Naive thymus-derived CD8-positive, alpha-beta T cell (primary cell): ENCODE results near the gene HPF1. TPM values are rescaled to one million over a fixed set of nuclear protein-coding genes. Genes with fewer than 3 reads are reported as not detected.
"Not testable (repeated sequence)": the region's sequence is repeated elsewhere in the genome, so short reads cannot be mapped to it uniquely, and the experiment has no call there.

ENCODE experiments used
- ATAC-seq, 2 donors: fragments of 150-1000 bp; cut with Tn5 transposase in 1 of 2; sonication (Bioruptor Pico), chemical (Tn5 transposase) in 1 of 2; 1 replicate in 1 of 2; 2 replicates in 1 of 2; pipeline ENCODE4 v1.10.0; 2021; ENCODE audit warnings: mild to moderate bottlenecking in 2 of 2, moderate library complexity in 2 of 2
- POLR2A ChIA-PET: fragments of 350-600 bp; sonication (Branson Sonifier 250); formaldehyde crosslinking; loops from one replicate; lab custom pipeline; 2021; ENCODE audit warnings: antibody characterized with exemption; lab: Charles Lee
- DNase-seq, 10 donors: peaks; one replicate each; pipeline versions ENCODE4 v3.0.0 to v3.0.0-alpha.2; 2020 to 2022
- H3K27ac Mint-ChIP-seq, 10 donors: one replicate each; pipeline ENCODE4 v1.8.0; 2020 to 2022; ENCODE audit warnings: mild to moderate bottlenecking in 10 of 10, mixed read lengths in 10 of 10, moderate library complexity in 4 of 10, inconsistent platforms in 1 of 10
- H3K27me3 Mint-ChIP-seq, 5 donors: one replicate each; pipeline ENCODE4 v1.8.0; 2021 to 2022; ENCODE audit warnings: mixed read lengths in 5 of 5
- H3K36me3 Mint-ChIP-seq, 3 donors: one replicate each; pipeline ENCODE4 v1.8.0; 2020 to 2022; ENCODE audit warnings: mixed read lengths in 3 of 3, mild to moderate bottlenecking in 2 of 3, inconsistent platforms in 1 of 3
- H3K4me1 Mint-ChIP-seq, 4 donors: one replicate each; pipeline ENCODE4 v1.8.0; 2021 to 2022; ENCODE audit warnings: mixed read lengths in 4 of 4
- H3K4me3 Mint-ChIP-seq, 10 donors: one replicate each; pipeline ENCODE4 v1.8.0; 2020 to 2022; ENCODE audit warnings: mild to moderate bottlenecking in 10 of 10, mixed read lengths in 10 of 10, moderate library complexity in 6 of 10, inconsistent platforms in 1 of 10
- H3K9me3 Mint-ChIP-seq, 9 donors: one replicate each; pipeline ENCODE4 v1.8.0; 2020 to 2022; ENCODE audit warnings: mixed read lengths in 9 of 9, mild to moderate bottlenecking in 3 of 9, inconsistent platforms in 1 of 9, moderate library complexity in 1 of 9
- polyA plus RNA-seq, 3 donors: library from polyadenylated mRNA; unstranded; fragments of 300-500 nt; fragmentation: Illumina TruSeq; gene quantifications; one replicate each; pipeline ENCODE4 v1.2.3, GENCODE V29; 2021
- total RNA-seq, 8 experiments: library from RNA in 2 of 8; stranded (reverse) in 2 of 8; gene quantifications; one replicate each; pipeline ENCODE4 v1.2.3 and lab custom pipeline; 2021 to 2026

The HPF1 gene
- total and polyA plus RNA-seq, 5 experiments from 2014 or later = 14.9 to 56.7 (median 30.9) TPM

GRCh38 chr4:169771556-169772080 is 13.9 kb upstream of the HPF1 start:
- peaks cover 13 to 20% (median 17%) of the 10 kb centered on the region in 5 donors for H3K27me3 Mint-ChIP-seq
- POLR2A ChIA-PET, DNase-seq, H3K9me3 Mint-ChIP-seq, H3K4me3 Mint-ChIP-seq, H3K36me3 Mint-ChIP-seq, H3K27ac Mint-ChIP-seq, ATAC-seq: not testable (repeated sequence)
- H3K4me1 Mint-ChIP-seq = peaks cover 3 to 14% (median 8%) of the 10 kb centered on the region in 4 donors

GRCh38 chr4:169770416-169770815 is 12.7 kb upstream of the HPF1 start:
- Mint-ChIP-seq H3K27ac (no peak overlapping the region), H3K4me3 (no peak overlapping the region), H3K4me1 (peaks cover 0 to 13% (median 5%) of the 10 kb centered on the region in 4 donors), H3K36me3 (no peaks in the 10 kb centered on the region), H3K27me3 (peaks cover 4 to 14% (median 9%) of the 10 kb centered on the region in 5 donors), H3K9me3 (peaks cover 0 to under 1% (median 0%) of the 10 kb centered on the region in 9 donors)
- POLR2A ChIA-PET = no interaction called here
- DNase-seq (no peak), ATAC-seq (no peak)

GRCh38 chr4:169768385-169768784 is 10.6 kb upstream of the HPF1 start:
- Mint-ChIP-seq H3K9me3 (no peaks in the 10 kb centered on the region), H3K27me3 (peaks cover 0 to 7% (median 5%) of the 10 kb centered on the region in 5 donors), H3K4me1 (no peaks in the 10 kb centered on the region), H3K27ac (no peak overlapping the region), H3K4me3 (no peak overlapping the region), H3K36me3 (no peaks in the 10 kb centered on the region)
- DNase-seq (no peak), ATAC-seq (no peak)
- POLR2A ChIA-PET = no interaction called here

GRCh38 chr4:169766741-169767140 is 9.0 kb upstream of the HPF1 start:
- Mint-ChIP-seq H3K36me3 (no peaks in the 10 kb centered on the region), H3K27me3 (peaks cover 0 to 5% (median 4%) of the 10 kb centered on the region in 5 donors), H3K27ac (no peak overlapping the region), H3K4me1 (peaks cover 0 to 4% (median 0%) of the 10 kb centered on the region in 4 donors), H3K9me3 (no peaks in the 10 kb centered on the region), H3K4me3 (no peak overlapping the region)
- no peak for ATAC-seq
- no peak for DNase-seq
- POLR2A ChIA-PET = no interaction called here

- Mint-ChIP-seq H3K9me3 (no peaks in the 10 kb centered on the region), H3K27me3 (peaks cover 0 to 5% (median 4%) of the 10 kb centered on the region in 5 donors), H3K4me1 (peaks cover 0 to 5% (median under 1%) of the 10 kb centered on the region in 4 donors), H3K27ac (no peak overlapping the region), H3K36me3 (no peaks in the 10 kb centered on the region), H3K4me3 (no peak overlapping the region)
- DNase-seq (no peak), ATAC-seq (no peak)
- POLR2A ChIA-PET = no interaction called here
Measured at GRCh38 chr4:169765835-169766234, 8.1 kb upstream of the HPF1 start.

- H3K36me3 Mint-ChIP-seq = no peaks in the 10 kb centered on the region
- no peak for ATAC-seq
- H3K27ac Mint-ChIP-seq = peak overlapping the region in 1 of 10 donors; percentile 3
- peaks cover 9 to 23% (median 10%) of the 10 kb centered on the region in 4 donors for H3K4me1 Mint-ChIP-seq
- POLR2A ChIA-PET = interaction anchor here (0.7 kb wide), 1 partner anchor 351 kb away, joined by 3 read pairs; no protein-coding TSS in a partner anchor
- no peak overlapping the region for H3K4me3 Mint-ChIP-seq
- H3K27me3 Mint-ChIP-seq = peaks cover 0 to 4% (median 0%) of the 10 kb centered on the region in 5 donors
- no peak for DNase-seq
- no peaks in the 10 kb centered on the region for H3K9me3 Mint-ChIP-seq
Measured at GRCh38 chr4:169761846-169762245, 4.1 kb upstream of the HPF1 start.

GRCh38 chr4:169758401-169758962 is 738 bp upstream of the HPF1 start:
- Mint-ChIP-seq H3K36me3 (peaks cover 0 to 4% (median 0%) of the 10 kb centered on the region in 3 donors), H3K4me3 (peak overlapping the region; percentile 77 to 97 (median 91)), H3K27ac (peak overlapping the region in 8 of 10 donors; percentile 53 to 94 (median 78)), H3K9me3 (no peaks in the 10 kb centered on the region), H3K27me3 (no peaks in the 10 kb centered on the region), H3K4me1 (peaks cover 20 to 40% (median 27%) of the 10 kb centered on the region in 4 donors)
- peak in 1 of 10 donors; percentile 6 for DNase-seq
- POLR2A ChIA-PET = interaction anchor here (0.6 kb wide), 1 partner anchor 138 kb away, joined by 4 read pairs; the partner anchor contains the start of gene CLCN3
- no peak for ATAC-seq

- POLR2A ChIA-PET = interaction anchor here (1.2 kb wide), 2 partner anchors 137 to 144 kb away, joined by 4 to 6 read pairs; partner anchors contain the start of genes CLCN3 and NEK1
- ATAC-seq (peak in 1 of 2 donors; percentile 3), DNase-seq (peak in 2 of 10 donors; percentile 5 to 8)
- Mint-ChIP-seq H3K9me3 (no peaks in the 10 kb centered on the region), H3K4me1 (peaks cover 20 to 39% (median 29%) of the 10 kb centered on the region in 4 donors), H3K27ac (peak overlapping the region; percentile 43 to 94 (median 82)), H3K4me3 (peak overlapping the region; percentile 77 to 97 (median 91)), H3K36me3 (peaks cover 0 to 16% (median 6%) of the 10 kb centered on the region in 3 donors), H3K27me3 (no peaks in the 10 kb centered on the region)
Measured at GRCh38 chr4:169756971-169757574, 671 bp downstream of the HPF1 start.

- no peak overlapping the region for H3K4me3 Mint-ChIP-seq
- H3K27me3 Mint-ChIP-seq = no peaks in the 10 kb centered on the region
- no peaks in the 10 kb centered on the region for H3K9me3 Mint-ChIP-seq
- H3K4me1 Mint-ChIP-seq = peaks cover 0 to 4% (median 1%) of the 10 kb centered on the region in 4 donors
- peaks cover 4 to 68% (median 23%) of the 10 kb centered on the region in 3 donors for H3K36me3 Mint-ChIP-seq
- ATAC-seq (no peak), DNase-seq (no peak)
- H3K27ac Mint-ChIP-seq = no peak overlapping the region
- POLR2A ChIA-PET = no interaction called here
Measured at GRCh38 chr4:169745291-169745690, 12.5 kb downstream of the HPF1 start.

GRCh38 chr4:169744601-169745000 is 13.1 kb downstream of the HPF1 start:
- ATAC-seq = no peak
- no peak for DNase-seq
- Mint-ChIP-seq H3K27ac (no peak overlapping the region), H3K4me1 (peaks cover 0 to 1% (median 0%) of the 10 kb centered on the region in 4 donors), H3K27me3 (no peaks in the 10 kb centered on the region), H3K9me3 (no peaks in the 10 kb centered on the region), H3K36me3 (peaks cover 5 to 67% (median 20%) of the 10 kb centered on the region in 3 donors), H3K4me3 (no peak overlapping the region)
- POLR2A ChIA-PET = no interaction called here

- no peak for DNase-seq
- H3K9me3 Mint-ChIP-seq = no peaks in the 10 kb centered on the region
- POLR2A ChIA-PET = no interaction called here
- peaks cover 0 to 1% (median 0%) of the 10 kb centered on the region in 4 donors for H3K4me1 Mint-ChIP-seq
- no peaks in the 10 kb centered on the region for H3K27me3 Mint-ChIP-seq
- peaks cover 13 to 70% (median 32%) of the 10 kb centered on the region in 3 donors for H3K36me3 Mint-ChIP-seq
- H3K4me3 Mint-ChIP-seq = no peak overlapping the region
- ATAC-seq = no peak
- peak overlapping the region in 1 of 10 donors; percentile 62 for H3K27ac Mint-ChIP-seq
Measured at GRCh38 chr4:169741569-169741968, 16.2 kb downstream of the HPF1 start.

GRCh38 chr4:169738604-169739003 is 19.1 kb downstream of the HPF1 start:
- H3K4me1 Mint-ChIP-seq, ATAC-seq, POLR2A ChIA-PET, H3K27me3 Mint-ChIP-seq, DNase-seq, H3K27ac Mint-ChIP-seq, H3K9me3 Mint-ChIP-seq, H3K4me3 Mint-ChIP-seq: not testable (repeated sequence)
- H3K36me3 Mint-ChIP-seq = peaks cover 17 to 63% (median 26%) of the 10 kb centered on the region in 3 donors

GRCh38 chr4:169730564-169730963 is 27.2 kb downstream of the HPF1 start:
- Mint-ChIP-seq H3K27me3 (no peaks in the 10 kb centered on the region), H3K27ac (no peak overlapping the region), H3K9me3 (no peaks in the 10 kb centered on the region), H3K36me3 (peaks cover 2 to 27% (median 11%) of the 10 kb centered on the region in 3 donors), H3K4me3 (no peak overlapping the region), H3K4me1 (peaks cover 0 to 3% (median under 1%) of the 10 kb centered on the region in 4 donors)
- POLR2A ChIA-PET = no interaction called here
- ATAC-seq (no peak), DNase-seq (no peak)
